Measurements from ENCODE around the gene ZDHHC14. TPM values are rescaled to one million over a fixed set of nuclear protein-coding genes. Genes with fewer than 3 reads are reported as not detected.

Gene ZDHHC14
- total RNA-seq, 1 donor from 2014 or later, result 26.1 TPM

- H3K27ac Mint-ChIP-seq (ENCODE audit: unreplicated experiment), result no peak overlapping the region
- no peak for TF ChIP-seq CTCF (IDR thresholded peaks at IDR 0.05; ENCODE audit: unreplicated experiment)
- H3K4me3 Mint-ChIP-seq (ENCODE audit: unreplicated experiment), result no peak overlapping the region
- peaks cover 36% of the 10 kb centered on the region for H3K36me3 Mint-ChIP-seq (ENCODE audit: low read depth, unreplicated experiment)
- peaks cover 16% of the 10 kb centered on the region for H3K4me1 Mint-ChIP-seq (ENCODE audit: unreplicated experiment)
- no peak for DNase-seq (ENCODE audit: low spot score)
- peaks cover 3% of the 10 kb centered on the region for H3K27me3 Mint-ChIP-seq (ENCODE audit: unreplicated experiment)
- peaks cover 16% of the 10 kb centered on the region for H3K9me3 Mint-ChIP-seq (ENCODE audit: unreplicated experiment)
Observed at GRCh38 chr6:157592541-157592940, 211.6 kb downstream of the ZDHHC14 start.

GRCh38 chr6:157592980-157593379, 212.0 kb downstream of the ZDHHC14 start:
- H3K27me3 Mint-ChIP-seq (ENCODE audit: unreplicated experiment), result peaks cover 3% of the 10 kb centered on the region
- H3K36me3 Mint-ChIP-seq (ENCODE audit: low read depth, unreplicated experiment), result peaks cover 36% of the 10 kb centered on the region
- peaks cover 16% of the 10 kb centered on the region for H3K9me3 Mint-ChIP-seq (ENCODE audit: unreplicated experiment)
- TF ChIP-seq CTCF (IDR thresholded peaks at IDR 0.05; ENCODE audit: unreplicated experiment), result no peak
- H3K4me1 Mint-ChIP-seq (ENCODE audit: unreplicated experiment), result peaks cover 19% of the 10 kb centered on the region
- no peak overlapping the region for H3K27ac Mint-ChIP-seq (ENCODE audit: unreplicated experiment)
- no peak overlapping the region for H3K4me3 Mint-ChIP-seq (ENCODE audit: unreplicated experiment)
- no peak for DNase-seq (ENCODE audit: low spot score)

GRCh38 chr6:157593596-157593995, 212.6 kb downstream of the ZDHHC14 start:
- DNase-seq (ENCODE audit: low spot score), result no peak
- Mint-ChIP-seq H3K27ac (ENCODE audit: unreplicated experiment) (no peak overlapping the region), H3K4me1 (ENCODE audit: unreplicated experiment) (peaks cover 20% of the 10 kb centered on the region), H3K27me3 (ENCODE audit: unreplicated experiment) (peaks cover 3% of the 10 kb centered on the region), H3K4me3 (ENCODE audit: unreplicated experiment) (no peak overlapping the region), H3K9me3 (ENCODE audit: unreplicated experiment) (peaks cover 16% of the 10 kb centered on the region), H3K36me3 (ENCODE audit: low read depth, unreplicated experiment) (peaks cover 36% of the 10 kb centered on the region)
- TF ChIP-seq CTCF (IDR thresholded peaks at IDR 0.05; ENCODE audit: unreplicated experiment), result no peak

- Mint-ChIP-seq H3K36me3 (ENCODE audit: low read depth, unreplicated experiment) (peaks cover 31% of the 10 kb centered on the region), H3K27me3 (ENCODE audit: unreplicated experiment) (peaks cover 3% of the 10 kb centered on the region), H3K9me3 (ENCODE audit: unreplicated experiment) (peaks cover 12% of the 10 kb centered on the region), H3K4me3 (ENCODE audit: unreplicated experiment) (no peak overlapping the region), H3K27ac (ENCODE audit: unreplicated experiment) (no peak overlapping the region), H3K4me1 (ENCODE audit: unreplicated experiment) (peaks cover 15% of the 10 kb centered on the region)
- TF ChIP-seq CTCF (IDR thresholded peaks at IDR 0.05; ENCODE audit: unreplicated experiment), result no peak
- no peak for DNase-seq (ENCODE audit: low spot score)
Observed at GRCh38 chr6:157594292-157594691, 213.3 kb downstream of the ZDHHC14 start.

GRCh38 chr6:157595768-157596167, 214.8 kb downstream of the ZDHHC14 start:
- Mint-ChIP-seq H3K27ac (ENCODE audit: unreplicated experiment) (no peak overlapping the region), H3K9me3 (ENCODE audit: unreplicated experiment) (peaks cover 4% of the 10 kb centered on the region), H3K36me3 (ENCODE audit: low read depth, unreplicated experiment) (peaks cover 23% of the 10 kb centered on the region), H3K27me3 (ENCODE audit: unreplicated experiment) (peaks cover 3% of the 10 kb centered on the region), H3K4me3 (ENCODE audit: unreplicated experiment) (no peak overlapping the region), H3K4me1 (ENCODE audit: unreplicated experiment) (peaks cover 10% of the 10 kb centered on the region)
- TF ChIP-seq CTCF (IDR thresholded peaks at IDR 0.05; ENCODE audit: unreplicated experiment), result no peak
- no peak for DNase-seq (ENCODE audit: low spot score)
